Measurements from ENCODE around the gene TICRR.

GRCh38 chr15:89646416-89647141 lies 71.3 kb downstream of the TICRR start:
- no peak for TF ChIP-seq CTCF (IDR thresholded peaks at IDR 0.05)
- TF ChIP-seq EP300 (IDR thresholded peaks at IDR 0.05), result no peak
- TF ChIP-seq POLR2A (IDR thresholded peaks at IDR 0.05), result no peak
- TF ChIP-seq POLR2AphosphoS5 (IDR thresholded peaks at IDR 0.05), result no peak
